PC-9 (cell line): Measurements from ENCODE around the gene POLA1.
"Not testable (repeated sequence)": the region's sequence is repeated elsewhere in the genome, so short reads cannot be mapped to it uniquely, and the experiment has no call there.

Experiments used
- EZH2 ChIP-seq: fragments of 200-600 bp; sonication (generic); IDR thresholded peaks from 2 replicates; pipeline ENCODE4 v1.8.0; 2017; ENCODE audit warnings: antibody characterized with exemption, low read depth
- TF ChIP-seq, protein P1 (sequence below): fragments of 200-600 bp; sonication (generic); conservative IDR thresholded peaks from 2 replicates; pipeline ENCODE4 v1.6.1; 2017; ENCODE audit warnings: mixed run types, antibody characterized with exemption, mild to moderate bottlenecking, moderate library complexity

DNA sequence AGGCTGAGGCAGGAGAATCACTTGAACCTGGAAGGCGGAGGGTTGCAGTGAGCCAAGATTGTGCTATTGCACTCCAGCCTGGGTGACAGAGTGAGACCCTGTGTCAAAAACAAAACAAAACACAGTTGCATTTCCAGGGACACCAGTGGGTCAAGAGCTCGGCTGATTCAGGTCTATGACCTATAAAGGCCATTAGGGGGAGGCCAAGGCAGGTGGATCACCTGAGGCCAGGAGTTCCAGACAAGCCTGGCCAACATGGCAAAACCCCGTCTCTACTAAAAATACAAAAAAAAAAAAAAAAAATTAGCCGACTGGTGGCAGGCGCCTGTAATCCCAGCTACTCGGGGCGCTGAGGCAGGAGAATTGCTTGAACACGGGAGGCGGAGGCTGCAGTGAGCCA lies 38.0 kb upstream of the POLA1 start:
- TF ChIP-seq, protein P1, sequence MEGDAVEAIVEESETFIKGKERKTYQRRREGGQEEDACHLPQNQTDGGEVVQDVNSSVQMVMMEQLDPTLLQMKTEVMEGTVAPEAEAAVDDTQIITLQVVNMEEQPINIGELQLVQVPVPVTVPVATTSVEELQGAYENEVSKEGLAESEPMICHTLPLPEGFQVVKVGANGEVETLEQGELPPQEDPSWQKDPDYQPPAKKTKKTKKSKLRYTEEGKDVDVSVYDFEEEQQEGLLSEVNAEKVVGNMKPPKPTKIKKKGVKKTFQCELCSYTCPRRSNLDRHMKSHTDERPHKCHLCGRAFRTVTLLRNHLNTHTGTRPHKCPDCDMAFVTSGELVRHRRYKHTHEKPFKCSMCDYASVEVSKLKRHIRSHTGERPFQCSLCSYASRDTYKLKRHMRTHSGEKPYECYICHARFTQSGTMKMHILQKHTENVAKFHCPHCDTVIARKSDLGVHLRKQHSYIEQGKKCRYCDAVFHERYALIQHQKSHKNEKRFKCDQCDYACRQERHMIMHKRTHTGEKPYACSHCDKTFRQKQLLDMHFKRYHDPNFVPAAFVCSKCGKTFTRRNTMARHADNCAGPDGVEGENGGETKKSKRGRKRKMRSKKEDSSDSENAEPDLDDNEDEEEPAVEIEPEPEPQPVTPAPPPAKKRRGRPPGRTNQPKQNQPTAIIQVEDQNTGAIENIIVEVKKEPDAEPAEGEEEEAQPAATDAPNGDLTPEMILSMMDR, result not testable (repeated sequence)
- not testable (repeated sequence) for TF ChIP-seq EZH2
